DND-41 (cell line): Measurements from ENCODE around the gene FOXK2.

Source experiments
- CTCF ChIP-seq: IDR thresholded peaks from 2 replicates; pipeline ENCODE4 v1.5.1; 2012; ENCODE audit warnings: borderline replicate concordance, low read length, moderate library complexity, mild to moderate bottlenecking; ENCODE audit not compliant: poor library complexity, severe bottlenecking; ENCODE audit errors: extremely low read depth
- EZH2 ChIP-seq: IDR thresholded peaks from 3 replicates; pipeline ENCODE4 v1.6.1; 2012; ENCODE audit warnings: borderline replicate concordance, low read depth, mild to moderate bottlenecking, moderate library complexity, low read length, inconsistent platforms; ENCODE audit not compliant: severe bottlenecking

- TF ChIP-seq CTCF: no peak
- TF ChIP-seq EZH2: no peak
Observed at GRCh38 chr17:82600731-82601446, 81.4 kb downstream of the FOXK2 start.
